GM18868 (cell line): ENCODE results near the gene PLEKHO1.
"Not testable (repeated sequence)": the region's sequence is repeated elsewhere in the genome, so short reads cannot be mapped to it uniquely, and the experiment has no call there.

Source experiments
- ATAC-seq: cut with Tn5 transposase; IDR thresholded peaks from one replicate; pipeline ENCODE4 v1.9.1; 2021; ENCODE audit warnings: mild to moderate bottlenecking, moderate library complexity; ENCODE audit not compliant: unreplicated experiment

The PLEKHO1 gene

DNA sequence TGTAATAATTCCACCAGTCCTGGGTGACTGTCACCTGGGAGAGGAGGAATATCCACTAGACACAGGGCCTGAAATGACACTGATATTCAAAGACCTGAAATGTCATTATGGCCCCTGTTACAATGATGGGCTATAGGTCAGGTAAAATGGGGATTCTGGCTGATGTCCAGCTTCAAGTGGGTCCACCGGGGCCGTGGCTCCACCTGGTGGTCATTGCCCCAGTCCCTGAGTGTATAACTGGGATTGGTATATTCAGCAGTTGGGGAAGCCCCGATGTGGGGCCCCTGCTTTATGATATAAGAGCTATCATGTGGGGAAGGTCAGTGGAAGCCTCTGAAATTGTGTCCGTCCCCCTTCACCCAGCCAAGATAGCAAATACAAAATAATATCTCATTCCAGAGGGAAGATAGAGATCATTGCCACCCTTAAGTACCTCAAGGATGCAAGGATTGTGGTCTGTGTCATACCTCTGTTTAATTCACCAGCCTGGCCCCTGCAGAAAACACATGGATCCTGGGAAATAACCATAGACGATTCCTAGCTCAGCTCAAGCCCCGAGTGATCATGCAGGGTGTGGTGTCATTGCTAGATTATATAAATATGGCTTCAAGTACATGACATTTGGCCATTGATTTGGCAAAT lies 19.4 kb downstream of the PLEKHO1 start:
- ATAC-seq, result no peak

GRCh38 chr1:150171801-150172200 lies 22.1 kb downstream of the PLEKHO1 start:
- ATAC-seq, result no peak

GRCh38 chr1:150173141-150173585 lies 23.4 kb downstream of the PLEKHO1 start:
- ATAC-seq, result no peak

GRCh38 chr1:150176593-150176992 lies 26.9 kb downstream of the PLEKHO1 start:
- no peak for ATAC-seq

DNA sequence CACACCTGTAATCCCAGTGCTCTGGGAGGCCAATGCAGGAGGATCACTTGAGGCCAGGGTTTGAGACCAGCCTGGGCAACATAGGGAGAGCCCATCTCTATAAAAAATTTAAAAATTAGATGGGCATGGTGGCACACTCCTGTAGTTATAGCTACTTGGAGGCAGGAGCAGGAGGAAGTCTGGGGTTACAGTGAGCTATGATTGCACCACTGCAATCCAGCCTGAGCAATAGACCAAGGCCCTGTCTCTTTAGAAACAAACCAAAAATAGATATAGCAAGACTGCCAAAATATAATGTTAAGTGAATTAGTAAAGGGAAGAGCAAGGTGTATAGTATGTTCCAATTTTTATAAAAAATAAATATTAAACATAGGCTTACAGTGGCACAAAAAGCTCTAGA lies 28.8 kb downstream of the PLEKHO1 start:
- no peak for ATAC-seq

GRCh38 chr1:150179867-150180266 lies 30.2 kb downstream of the PLEKHO1 start:
- ATAC-seq, result no peak

DNA sequence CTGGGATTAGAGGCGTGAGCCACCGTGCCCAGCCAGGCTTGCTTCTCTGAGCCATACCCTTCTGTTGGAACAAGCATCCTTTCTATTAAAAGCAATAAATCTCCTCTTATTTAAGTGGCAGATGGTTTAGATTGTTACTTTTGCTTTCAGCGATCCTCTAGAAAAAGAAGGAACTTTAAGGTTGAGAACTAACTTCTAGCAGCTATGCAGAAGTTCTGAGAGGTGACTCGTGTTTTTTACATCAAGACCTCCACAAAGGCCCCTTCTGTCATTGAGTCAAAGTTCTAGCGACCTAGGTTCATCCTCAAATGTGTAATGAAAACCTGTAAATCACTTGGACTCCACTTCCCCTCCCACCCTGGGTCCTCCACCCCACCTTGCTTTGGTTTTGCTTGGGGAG lies 30.8 kb downstream of the PLEKHO1 start:
- no peak for ATAC-seq

DNA sequence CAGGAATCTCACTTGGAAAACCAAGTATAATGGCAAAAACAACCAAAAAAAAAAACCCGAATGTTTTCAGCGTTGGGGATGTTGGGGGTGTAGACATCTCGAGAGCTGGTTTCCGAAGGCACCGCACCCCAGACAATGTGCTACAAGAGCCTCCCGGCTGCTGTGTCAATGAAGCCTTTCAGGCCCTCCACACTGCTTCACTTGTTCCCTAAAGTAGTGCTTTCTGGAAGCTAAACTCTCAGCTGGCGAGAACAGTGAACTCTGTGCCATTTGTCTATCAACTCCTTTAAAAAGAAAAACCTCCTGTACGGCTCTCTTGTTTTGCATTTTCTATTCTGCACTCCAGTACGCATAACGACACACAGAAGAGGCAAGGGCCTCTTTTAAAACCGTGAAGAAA lies 32.5 kb downstream of the PLEKHO1 start:
- no peak for ATAC-seq

DNA sequence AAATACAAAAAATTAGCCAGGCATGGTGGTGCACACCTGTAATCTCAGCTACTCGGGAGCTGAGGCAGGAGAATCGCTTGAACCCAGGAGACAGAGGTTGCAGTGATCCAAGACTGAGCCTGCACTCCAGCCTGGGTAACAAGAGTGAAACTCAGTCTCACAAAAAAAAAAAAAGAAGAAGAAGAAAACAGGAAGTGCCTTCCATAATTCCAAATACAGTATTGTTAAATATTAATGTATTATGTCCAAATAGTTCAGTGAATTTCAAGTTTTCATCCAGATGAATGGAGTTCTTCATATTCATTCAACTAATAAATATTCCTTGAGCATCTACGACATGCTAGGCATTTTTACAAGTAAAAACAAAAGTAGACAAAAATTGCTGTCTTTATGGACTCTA lies 33.3 kb downstream of the PLEKHO1 start:
- ATAC-seq, result no peak

- ATAC-seq, result no peak
Measured at GRCh38 chr1:150185481-150185880, 35.8 kb downstream of the PLEKHO1 start.

GRCh38 chr1:150186438-150186788 lies 36.7 kb downstream of the PLEKHO1 start:
- not testable (repeated sequence) for ATAC-seq

DNA sequence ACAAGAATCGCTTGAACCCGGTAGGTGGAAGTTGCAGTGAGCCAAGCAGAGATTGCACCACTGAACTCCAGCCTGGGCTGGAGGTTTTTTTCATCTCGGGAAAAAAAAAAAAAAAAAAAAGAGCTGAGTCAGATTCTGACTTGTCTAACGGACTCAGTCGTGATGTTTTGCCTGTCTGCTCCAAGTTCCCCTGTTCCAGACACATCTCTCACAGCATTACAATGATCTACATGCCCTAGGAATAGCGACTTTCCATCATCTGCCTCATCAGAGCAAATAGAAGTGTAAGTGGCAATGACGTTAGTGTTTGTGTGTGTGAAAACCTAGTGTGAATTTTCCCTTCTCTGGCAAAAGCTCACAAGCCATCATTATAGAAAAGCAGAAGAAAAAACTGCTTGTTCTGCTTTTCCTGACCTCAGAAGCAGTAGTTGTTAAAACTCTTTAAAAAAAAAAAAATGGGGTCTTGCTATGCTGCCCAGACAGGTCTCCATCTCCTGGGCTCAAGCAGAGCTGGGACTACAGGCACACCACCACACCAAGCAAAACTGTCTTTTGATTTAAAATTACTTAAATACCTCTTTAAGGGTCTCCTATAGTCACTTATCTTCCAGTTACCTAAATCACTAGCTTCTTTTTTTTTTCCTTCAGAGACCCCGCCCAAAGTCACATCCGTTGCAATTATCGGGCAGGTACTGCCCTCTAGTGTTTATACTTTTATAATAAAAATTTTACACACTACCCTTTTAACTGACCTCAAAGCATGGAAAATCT lies 37.3 kb downstream of the PLEKHO1 start:
- ATAC-seq, result no peak

- ATAC-seq, result no peak
Measured at GRCh38 chr1:150187560-150187931, 37.8 kb downstream of the PLEKHO1 start.

GRCh38 chr1:150192012-150192411 lies 42.3 kb downstream of the PLEKHO1 start:
- no peak for ATAC-seq

DNA sequence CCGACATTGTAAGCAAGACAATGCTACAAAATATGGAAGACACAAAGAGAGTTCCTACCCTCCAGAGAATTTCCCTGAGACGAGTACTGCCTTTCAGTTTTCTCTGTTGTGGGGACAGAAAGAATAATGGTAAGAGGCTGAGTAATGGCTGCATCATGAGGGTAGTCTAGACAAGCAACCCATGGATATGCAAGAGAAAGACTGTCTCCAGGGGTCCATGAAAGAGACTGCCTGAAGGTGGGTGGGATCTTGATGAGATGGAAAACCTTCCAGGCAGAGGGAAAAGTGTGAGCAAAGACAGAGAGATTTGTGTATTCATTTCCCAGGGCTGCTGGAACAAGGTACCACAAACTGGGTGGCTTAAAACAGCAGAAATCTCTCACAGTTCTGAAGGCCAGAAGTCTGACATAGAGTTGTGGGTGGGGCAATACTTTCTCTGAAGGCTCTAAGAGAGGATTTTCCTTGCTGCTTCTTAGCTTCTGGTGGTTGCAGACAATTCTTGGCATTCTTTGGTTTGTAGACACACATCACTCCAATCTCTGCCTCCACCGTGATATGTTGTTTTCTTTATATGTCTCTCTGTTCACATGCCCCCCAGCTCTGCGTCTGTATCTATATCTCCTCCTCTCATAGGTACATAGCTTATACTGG lies 44.8 kb downstream of the PLEKHO1 start:
- ATAC-seq, result no peak

- no peak for ATAC-seq
Measured at GRCh38 chr1:150196417-150196816, 46.7 kb downstream of the PLEKHO1 start.

- no peak for ATAC-seq
Measured at GRCh38 chr1:150207281-150207971, 57.7 kb downstream of the PLEKHO1 start.

DNA sequence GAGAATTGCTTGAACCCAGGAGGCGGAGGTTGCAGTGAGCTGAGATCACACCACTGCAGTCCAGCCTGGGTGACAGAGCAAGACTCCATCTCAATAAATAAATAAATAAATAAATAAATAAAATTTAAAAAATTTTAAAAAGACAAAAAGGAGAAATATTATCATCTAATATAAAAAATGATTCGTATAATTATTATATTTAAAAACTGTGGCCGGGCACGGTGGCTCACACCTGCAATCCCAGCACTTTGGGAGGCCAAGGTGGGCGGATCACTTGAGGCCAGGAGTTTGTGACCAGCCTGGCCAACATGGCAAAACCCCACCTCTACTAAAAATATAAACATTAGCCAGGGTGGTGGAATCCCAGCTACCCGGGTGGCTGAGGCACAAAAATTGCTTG lies 58.7 kb downstream of the PLEKHO1 start:
- not testable (repeated sequence) for ATAC-seq
